GM18502 (cell line): ENCODE data around the gene ZNF668.
A peak's percentile ranks its signal among the peaks of the same experiment; 100 is the strongest.

Experiments used
- ATAC-seq: cut with Tn5 transposase; IDR thresholded peaks from one replicate; pipeline ENCODE4 v1.9.1; 2021; ENCODE audit warnings: mild to moderate bottlenecking; ENCODE audit not compliant: unreplicated experiment, poor library complexity

The ZNF668 gene

GRCh38 chr16:31082368-31083045 lies 8.5 kb upstream of the ZNF668 start:
- no peak for ATAC-seq

- no peak for ATAC-seq
Observed at GRCh38 chr16:31081428-31082351, 7.7 kb upstream of the ZNF668 start.

GRCh38 chr16:31080756-31081419 lies 6.8 kb upstream of the ZNF668 start:
- no peak for ATAC-seq

GRCh38 chr16:31080035-31080629 lies 6.1 kb upstream of the ZNF668 start:
- ATAC-seq, result no peak

GRCh38 chr16:31079342-31079944 lies 5.4 kb upstream of the ZNF668 start:
- no peak for ATAC-seq

- ATAC-seq, result no peak
Observed at GRCh38 chr16:31078597-31079341, 4.7 kb upstream of the ZNF668 start.

GRCh38 chr16:31077592-31078396 lies 3.8 kb upstream of the ZNF668 start:
- no peak for ATAC-seq

- no peak for ATAC-seq
Observed at GRCh38 chr16:31077024-31077423, 3.0 kb upstream of the ZNF668 start.

- ATAC-seq, result no peak
Observed at GRCh38 chr16:31076319-31076718, 2.3 kb upstream of the ZNF668 start.

- no peak for ATAC-seq
Observed at GRCh38 chr16:31074814-31075183, 759 bp upstream of the ZNF668 start.

GRCh38 chr16:31073142-31073969 lies 684 bp downstream of the ZNF668 start:
- peak; percentile 54 for ATAC-seq

- peak; percentile 3 for ATAC-seq
Observed at GRCh38 chr16:31072540-31073141, 1.4 kb downstream of the ZNF668 start.

GRCh38 chr16:31071861-31072260 lies 2.2 kb downstream of the ZNF668 start:
- no peak for ATAC-seq

GRCh38 chr16:31067342-31067741 lies 6.7 kb downstream of the ZNF668 start:
- ATAC-seq, result no peak

- ATAC-seq, result no peak
Observed at GRCh38 chr16:31064882-31065461, 9.1 kb downstream of the ZNF668 start.

- ATAC-seq, result no peak
Observed at GRCh38 chr16:31063843-31064611, 10.0 kb downstream of the ZNF668 start.

GRCh38 chr16:31063495-31063842 lies 10.6 kb downstream of the ZNF668 start:
- ATAC-seq, result no peak
